HEK293 (cell line): ENCODE measurements around the gene GNB2.

Experiments
- GLI4 ChIP-seq: fragments of 450-650 bp; formaldehyde crosslinking; IDR thresholded peaks from 2 replicates; pipeline ENCODE4 v1.5.1; 2016; ENCODE audit warnings: missing biosample characterization, missing genetic modification characterization
- GLIS1 ChIP-seq: fragments of 450-650 bp; formaldehyde crosslinking; IDR thresholded peaks from 2 replicates; pipeline ENCODE4 v1.5.1; 2016; ENCODE audit warnings: missing biosample characterization, missing genetic modification characterization
- HOXC10 ChIP-seq: sonication (generic); formaldehyde crosslinking; IDR thresholded peaks from 2 replicates; pipeline ENCODE4 v1.8.1; 2023; ENCODE audit warnings: mild to moderate bottlenecking, missing genetic modification reagents
- IKZF3 ChIP-seq: fragments of 450-650 bp; IDR thresholded peaks from 2 replicates; pipeline ENCODE4 v1.5.0; 2018; ENCODE audit warnings: missing biosample characterization, mild to moderate bottlenecking, missing genetic modification characterization, moderate library complexity
- KLF8 ChIP-seq: fragments of 450-650 bp; formaldehyde crosslinking; IDR thresholded peaks from 2 replicates; pipeline ENCODE4 v1.5.1; 2016; ENCODE audit warnings: missing biosample characterization, missing genetic modification characterization
- OVOL3 ChIP-seq: fragments of 450-650 bp; formaldehyde crosslinking; IDR thresholded peaks from 2 replicates; pipeline ENCODE4 v1.5.1; 2016; ENCODE audit warnings: missing biosample characterization, missing genetic modification characterization
- ZBTB10 ChIP-seq: fragments of 450-650 bp; formaldehyde crosslinking; IDR thresholded peaks from 2 replicates; pipeline ENCODE4 v1.5.1; 2016; ENCODE audit warnings: missing biosample characterization, missing genetic modification characterization
- ZFHX2 ChIP-seq: fragments of 450-650 bp; formaldehyde crosslinking; conservative IDR thresholded peaks from 2 replicates; pipeline ENCODE4 v1.5.1; 2016; ENCODE audit warnings: missing biosample characterization, missing genetic modification characterization
- ZFP37 ChIP-seq: fragments of 450-650 bp; formaldehyde crosslinking; IDR thresholded peaks from 2 replicates; pipeline ENCODE4 v1.5.1; 2016; ENCODE audit warnings: missing biosample characterization, missing genetic modification characterization
- ZFP41 ChIP-seq: fragments of 450-650 bp; formaldehyde crosslinking; IDR thresholded peaks from 2 replicates; pipeline ENCODE4 v1.5.1; 2016; ENCODE audit warnings: missing biosample characterization, missing genetic modification characterization, borderline replicate concordance
- ZIC2 ChIP-seq: fragments of 450-650 bp; formaldehyde crosslinking; IDR thresholded peaks from 2 replicates; pipeline ENCODE4 v1.5.1; 2016; ENCODE audit warnings: missing biosample characterization, missing genetic modification characterization
- ZNF112 ChIP-seq: fragments of 450-650 bp; formaldehyde crosslinking; IDR thresholded peaks from 2 replicates; pipeline ENCODE4 v1.5.0; 2017; ENCODE audit warnings: missing biosample characterization, missing genetic modification characterization
- ZNF133 ChIP-seq: fragments of 450-650 bp; formaldehyde crosslinking; IDR thresholded peaks from 2 replicates; pipeline ENCODE4 v1.5.1; 2016; ENCODE audit warnings: missing biosample characterization, missing genetic modification characterization
- ZNF174 ChIP-seq: fragments of 450-650 bp; formaldehyde crosslinking; IDR thresholded peaks from 2 replicates; pipeline ENCODE4 v1.5.0; 2017; ENCODE audit warnings: missing biosample characterization, mild to moderate bottlenecking, missing genetic modification characterization
- ZNF202 ChIP-seq: fragments of 450-650 bp; formaldehyde crosslinking; IDR thresholded peaks from 2 replicates; pipeline ENCODE4 v1.5.1; 2016; ENCODE audit warnings: missing biosample characterization, missing genetic modification characterization, borderline replicate concordance
- ZNF223 ChIP-seq: fragments of 450-650 bp; formaldehyde crosslinking; IDR thresholded peaks from 2 replicates; pipeline ENCODE4 v1.5.1; 2016; ENCODE audit warnings: missing biosample characterization, missing genetic modification characterization
- ZNF24 ChIP-seq: fragments of 450-650 bp; formaldehyde crosslinking; IDR thresholded peaks from 2 replicates; pipeline ENCODE4 v1.5.1; 2016; ENCODE audit warnings: missing biosample characterization, missing genetic modification characterization
- ZNF248 ChIP-seq: fragments of 450-650 bp; formaldehyde crosslinking; IDR thresholded peaks from 2 replicates; pipeline ENCODE4 v1.5.1; 2017; ENCODE audit warnings: missing biosample characterization, missing genetic modification characterization
- ZNF335 ChIP-seq: fragments of 450-650 bp; formaldehyde crosslinking; conservative IDR thresholded peaks from 2 replicates; pipeline ENCODE4 v1.5.1; 2016; ENCODE audit warnings: missing biosample characterization, missing genetic modification characterization
- ZNF341 ChIP-seq: fragments of 450-650 bp; formaldehyde crosslinking; IDR thresholded peaks from 2 replicates; pipeline ENCODE4; 2016; ENCODE audit warnings: low read depth, missing biosample characterization, missing genetic modification characterization
- ZNF394 ChIP-seq: fragments of 450-650 bp; formaldehyde crosslinking; IDR thresholded peaks from 2 replicates; pipeline ENCODE4 v1.5.1; 2016; ENCODE audit warnings: missing biosample characterization, missing genetic modification characterization, mild to moderate bottlenecking, moderate library complexity, borderline replicate concordance
- ZNF449 ChIP-seq: fragments of 450-650 bp; formaldehyde crosslinking; IDR thresholded peaks from 2 replicates; pipeline ENCODE4 v1.5.1; 2017; ENCODE audit warnings: missing biosample characterization, mild to moderate bottlenecking, missing genetic modification characterization, moderate library complexity
- ZNF501 ChIP-seq: fragments of 450-650 bp; formaldehyde crosslinking; IDR thresholded peaks from 2 replicates; pipeline ENCODE4 v1.5.1; 2016; ENCODE audit warnings: missing biosample characterization, missing genetic modification characterization
- ZNF518A ChIP-seq: fragments of 450-650 bp; formaldehyde crosslinking; conservative IDR thresholded peaks from 2 replicates; pipeline ENCODE4 v1.5.1; 2016; ENCODE audit warnings: low read depth, missing biosample characterization, missing genetic modification characterization
- ZNF521 ChIP-seq: fragments of 450-650 bp; formaldehyde crosslinking; IDR thresholded peaks from 2 replicates; pipeline ENCODE4 v1.5.1; 2017; ENCODE audit warnings: missing biosample characterization, mild to moderate bottlenecking, missing genetic modification characterization
- ZNF548 ChIP-seq: fragments of 450-650 bp; formaldehyde crosslinking; IDR thresholded peaks from 2 replicates; pipeline ENCODE4 v1.5.1; 2016; ENCODE audit warnings: missing biosample characterization, missing genetic modification characterization
- ZNF555 ChIP-seq: fragments of 450-650 bp; formaldehyde crosslinking; conservative IDR thresholded peaks from 2 replicates; pipeline ENCODE4 v1.5.1; 2017; ENCODE audit warnings: missing biosample characterization, mild to moderate bottlenecking, missing genetic modification characterization, inconsistent platforms
- ZNF654 ChIP-seq: fragments of 450-650 bp; formaldehyde crosslinking; IDR thresholded peaks from 2 replicates; pipeline ENCODE4 v1.5.1; 2016; ENCODE audit warnings: low read depth, missing biosample characterization, missing genetic modification characterization
- ZNF843 ChIP-seq: fragments of 450-650 bp; formaldehyde crosslinking; IDR thresholded peaks from 2 replicates; pipeline ENCODE4 v1.5.1; 2016; ENCODE audit warnings: missing biosample characterization, missing genetic modification characterization
- TF ChIP-seq, protein P1 (sequence below): fragments of 450-650 bp; formaldehyde crosslinking; IDR thresholded peaks from 2 replicates; pipeline ENCODE4 v1.5.1; 2017; ENCODE audit warnings: missing biosample characterization, missing genetic modification characterization

Gene GNB2

GRCh38 chr7:100626530-100627237, 46.9 kb upstream of the GNB2 start (continued):
- TF ChIP-seq, protein P1, sequence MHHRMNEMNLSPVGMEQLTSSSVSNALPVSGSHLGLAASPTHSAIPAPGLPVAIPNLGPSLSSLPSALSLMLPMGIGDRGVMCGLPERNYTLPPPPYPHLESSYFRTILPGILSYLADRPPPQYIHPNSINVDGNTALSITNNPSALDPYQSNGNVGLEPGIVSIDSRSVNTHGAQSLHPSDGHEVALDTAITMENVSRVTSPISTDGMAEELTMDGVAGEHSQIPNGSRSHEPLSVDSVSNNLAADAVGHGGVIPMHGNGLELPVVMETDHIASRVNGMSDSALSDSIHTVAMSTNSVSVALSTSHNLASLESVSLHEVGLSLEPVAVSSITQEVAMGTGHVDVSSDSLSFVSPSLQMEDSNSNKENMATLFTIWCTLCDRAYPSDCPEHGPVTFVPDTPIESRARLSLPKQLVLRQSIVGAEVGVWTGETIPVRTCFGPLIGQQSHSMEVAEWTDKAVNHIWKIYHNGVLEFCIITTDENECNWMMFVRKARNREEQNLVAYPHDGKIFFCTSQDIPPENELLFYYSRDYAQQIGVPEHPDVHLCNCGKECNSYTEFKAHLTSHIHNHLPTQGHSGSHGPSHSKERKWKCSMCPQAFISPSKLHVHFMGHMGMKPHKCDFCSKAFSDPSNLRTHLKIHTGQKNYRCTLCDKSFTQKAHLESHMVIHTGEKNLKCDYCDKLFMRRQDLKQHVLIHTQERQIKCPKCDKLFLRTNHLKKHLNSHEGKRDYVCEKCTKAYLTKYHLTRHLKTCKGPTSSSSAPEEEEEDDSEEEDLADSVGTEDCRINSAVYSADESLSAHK (tag by site-specific recombination): no peak
- TF ChIP-seq ZNF223 (tag by site-specific recombination) (no peak), GLI4 (tag by site-specific recombination) (no peak), ZNF548 (tag by site-specific recombination) (no peak), ZNF501 (tag by site-specific recombination) (no peak), ZNF521 (tag by site-specific recombination) (no peak), ZNF518A (tag by site-specific recombination) (no peak), HOXC10 (CRISPR knock-in tag) (no peak), IKZF3 (tag by site-specific recombination) (peak; percentile 80), OVOL3 (tag by site-specific recombination) (no peak), ZBTB10 (tag by site-specific recombination) (0 out of 2 replicates have a peak, but pooled peaks have one; percentile 21), ZNF654 (tag by site-specific recombination) (no peak), ZNF335 (tag by site-specific recombination) (peak; percentile 7; the same call in 1 of the 2 replicates), ZNF202 (tag by site-specific recombination) (no peak), ZIC2 (peak; percentile 72), ZNF248 (tag by site-specific recombination) (no peak), ZFP41 (no peak), ZNF133 (tag by site-specific recombination) (no peak), ZNF24 (tag by site-specific recombination) (no peak), ZNF843 (no peak), ZNF449 (tag by site-specific recombination) (no peak), GLIS1 (tag by site-specific recombination) (peak; percentile 45; the same call in 1 of the 2 replicates), ZNF341 (peak; percentile 92), ZFHX2 (tag by site-specific recombination) (peak; percentile 55), ZNF112 (no peak), KLF8 (no peak), ZFP37 (tag by site-specific recombination) (no peak), ZNF174 (no peak), ZNF555 (tag by site-specific recombination) (no peak), ZNF394 (tag by site-specific recombination) (no peak)
